Testis (tissue), 2 donors: ENCODE data around the gene TCEAL9.

ENCODE experiments used
- POLR2A ChIP-seq: fragments of 450-650 bp; IDR thresholded peaks from one replicate; pipeline ENCODE4 v1.6.1; 2017; ENCODE audit warnings: antibody characterized with exemption, mild to moderate bottlenecking, moderate library complexity
- TF ChIP-seq, protein P1 (sequence below), 3 experiments: fragments of 450-650 bp in 2 of 3; fragments of 200-600 bp in 1 of 3; sonication (generic) in 1 of 3; IDR thresholded peaks; one replicate each; pipeline ENCODE4 v1.5.1; 2016 to 2019; ENCODE audit warnings: antibody characterized with exemption in 3 of 3, mild to moderate bottlenecking in 2 of 3, moderate library complexity in 1 of 3

DNA sequence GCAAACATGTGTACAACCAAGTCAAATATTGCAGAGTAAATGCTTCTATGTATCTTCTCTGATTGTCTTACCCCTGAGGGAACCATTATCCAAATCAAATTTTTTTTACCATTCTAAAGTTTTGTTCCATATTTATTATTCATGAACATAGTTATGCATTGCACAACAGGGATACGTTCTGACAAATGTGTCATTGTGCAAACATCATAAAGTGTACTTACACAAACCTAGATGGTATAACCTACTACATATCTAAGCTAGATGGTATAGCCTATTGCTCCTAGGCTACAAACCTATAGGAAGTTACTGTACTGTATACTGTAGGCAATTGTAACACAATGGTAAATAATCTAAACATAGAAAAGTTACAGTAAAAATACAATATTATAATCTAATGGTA is 43.4 kb downstream of the TCEAL9 start:
- TF ChIP-seq, protein P1, sequence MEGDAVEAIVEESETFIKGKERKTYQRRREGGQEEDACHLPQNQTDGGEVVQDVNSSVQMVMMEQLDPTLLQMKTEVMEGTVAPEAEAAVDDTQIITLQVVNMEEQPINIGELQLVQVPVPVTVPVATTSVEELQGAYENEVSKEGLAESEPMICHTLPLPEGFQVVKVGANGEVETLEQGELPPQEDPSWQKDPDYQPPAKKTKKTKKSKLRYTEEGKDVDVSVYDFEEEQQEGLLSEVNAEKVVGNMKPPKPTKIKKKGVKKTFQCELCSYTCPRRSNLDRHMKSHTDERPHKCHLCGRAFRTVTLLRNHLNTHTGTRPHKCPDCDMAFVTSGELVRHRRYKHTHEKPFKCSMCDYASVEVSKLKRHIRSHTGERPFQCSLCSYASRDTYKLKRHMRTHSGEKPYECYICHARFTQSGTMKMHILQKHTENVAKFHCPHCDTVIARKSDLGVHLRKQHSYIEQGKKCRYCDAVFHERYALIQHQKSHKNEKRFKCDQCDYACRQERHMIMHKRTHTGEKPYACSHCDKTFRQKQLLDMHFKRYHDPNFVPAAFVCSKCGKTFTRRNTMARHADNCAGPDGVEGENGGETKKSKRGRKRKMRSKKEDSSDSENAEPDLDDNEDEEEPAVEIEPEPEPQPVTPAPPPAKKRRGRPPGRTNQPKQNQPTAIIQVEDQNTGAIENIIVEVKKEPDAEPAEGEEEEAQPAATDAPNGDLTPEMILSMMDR (IDR thresholded peaks at IDR 0.05), result no peak
- no peak for TF ChIP-seq POLR2A
